Osteocyte (in vitro differentiated cells): ENCODE measurements around the gene UGT2B10. TPM values are rescaled to one million over a fixed set of nuclear protein-coding genes. Genes with fewer than 3 reads are reported as not detected.

Source experiments
- total RNA-seq: library from RNA; stranded (reverse); gene quantifications from 2 replicates; pipeline ENCODE4 v1.2.1, GENCODE V29; 2021

UGT2B10 gene
- total RNA-seq, 1 donor from 2014 or later = not detected

Other genes starting within 250 kb of the UGT2B10 start
- not detected in 2 replicates for gene UGT2B17, start 239.7 kb upstream of the UGT2B10 start, total RNA-seq
- gene UGT2B15, start 145.3 kb upstream of the UGT2B10 start, total RNA-seq = not detected in 2 replicates
- not detected in 2 replicates for gene UGT2A3, start 135.8 kb downstream of the UGT2B10 start, total RNA-seq